ENCODE measurements around the gene KCNS1.
"Not testable (repeated sequence)": the region's sequence is repeated elsewhere in the genome, so short reads cannot be mapped to it uniquely, and the experiment has no call there.

The KCNS1 gene

GRCh38 chr20:45100563-45101245 is at the start of gene KCNS1:
Gene KCNS1, minus strand, starts transcription at chr20:45101127. Its CDS starts 1,891 bp downstream, at chr20:45099236.
- Histone ChIP-seq H2AFZ (ENCODE audit: low read length) (no peak within 1 kb of the TSS), H3K36me3 (ENCODE audit: insufficient read depth, low read length) (no peaks in the 10 kb centered on the region), H4K20me1 (ENCODE audit: insufficient read depth, low read length) (no peaks in the 10 kb centered on the region), H3K4me2 (ENCODE audit: low read length) (no peak within 1 kb of the TSS; the same call in 1 of the 2 replicates), H3F3A (ENCODE audit: insufficient read depth, low read length) (no peaks in the 10 kb centered on the region), H3K79me2 (ENCODE audit: insufficient read depth, low read length) (no peaks in the 10 kb centered on the region), H3K9me3 (ENCODE audit: low read length) (no peaks in the 10 kb centered on the region), H3K4me3 (ENCODE audit: low read depth, low read length, poor library complexity, severe bottlenecking) (no peak within 1 kb of the TSS), H3K27ac (ENCODE audit: low read depth, low read length, poor library complexity, severe bottlenecking) (no peak within 1 kb of the TSS), H3K4me1 (ENCODE audit: insufficient read depth, low read length, severe bottlenecking) (no peaks in the 10 kb centered on the region), H3K9me2 (ENCODE audit: low read depth, low read length) (no peaks in the 10 kb centered on the region), H3K9ac (ENCODE audit: low read length) (no peak within 1 kb of the TSS), H3K27me3 (ENCODE audit: insufficient read depth, low read length) (peaks cover 4% of the 10 kb centered on the region; the same call in 1 of the 2 replicates)
- TF ChIP-seq CTCF (IDR thresholded peaks at IDR 0.05; ENCODE audit: low read length), result no peak
- no peak for TF ChIP-seq EZH2 (IDR thresholded peaks at IDR 0.05; ENCODE audit: borderline replicate concordance, low read length)

GRCh38 chr20:45149062-45149461 is 48.1 kb upstream of the KCNS1 start:
- H3K79me2 ChIP-seq (ENCODE audit: insufficient read depth, low read length), result no peaks in the 10 kb centered on the region
- TF ChIP-seq EZH2 (IDR thresholded peaks at IDR 0.05; ENCODE audit: borderline replicate concordance, low read length) (no peak), CTCF (IDR thresholded peaks at IDR 0.05; ENCODE audit: low read length) (no peak)
- no peaks in the 10 kb centered on the region for H3K27me3 ChIP-seq (ENCODE audit: insufficient read depth, low read length)
- no peaks in the 10 kb centered on the region for H4K20me1 ChIP-seq (ENCODE audit: insufficient read depth, low read length)
- H3K4me1 ChIP-seq (ENCODE audit: insufficient read depth, low read length, severe bottlenecking), result no peaks in the 10 kb centered on the region
- H3K9ac ChIP-seq (ENCODE audit: low read length), result no peak overlapping the region
- no peak overlapping the region for H3K4me3 ChIP-seq (ENCODE audit: low read depth, low read length, poor library complexity, severe bottlenecking)
- H3K36me3 ChIP-seq (ENCODE audit: insufficient read depth, low read length), result no peaks in the 10 kb centered on the region
- H3K9me2 ChIP-seq (ENCODE audit: low read depth, low read length), result no peaks in the 10 kb centered on the region
- no peak overlapping the region for H3K27ac ChIP-seq (ENCODE audit: low read depth, low read length, poor library complexity, severe bottlenecking)
- H3K9me3 ChIP-seq (ENCODE audit: low read length), result no peaks in the 10 kb centered on the region
- H2AFZ ChIP-seq (ENCODE audit: low read length), result no peak overlapping the region
- H3K4me2 ChIP-seq (ENCODE audit: low read length), result no peak overlapping the region
- no peaks in the 10 kb centered on the region for H3F3A ChIP-seq (ENCODE audit: insufficient read depth, low read length)

- Histone ChIP-seq H3K27ac (ENCODE audit: low read depth, low read length, poor library complexity, severe bottlenecking) (no peak overlapping the region), H3K9me3 (ENCODE audit: low read length) (no peaks in the 10 kb centered on the region), H4K20me1 (ENCODE audit: insufficient read depth, low read length) (no peaks in the 10 kb centered on the region), H2AFZ (ENCODE audit: low read length) (no peak overlapping the region), H3K4me3 (ENCODE audit: low read depth, low read length, poor library complexity, severe bottlenecking) (no peak overlapping the region), H3F3A (ENCODE audit: insufficient read depth, low read length) (no peaks in the 10 kb centered on the region), H3K36me3 (ENCODE audit: insufficient read depth, low read length) (no peaks in the 10 kb centered on the region), H3K79me2 (ENCODE audit: insufficient read depth, low read length) (no peaks in the 10 kb centered on the region), H3K9me2 (ENCODE audit: low read depth, low read length) (no peaks in the 10 kb centered on the region), H3K4me1 (ENCODE audit: insufficient read depth, low read length, severe bottlenecking) (no peaks in the 10 kb centered on the region), H3K9ac (ENCODE audit: low read length) (no peak overlapping the region), H3K4me2 (ENCODE audit: low read length) (no peak overlapping the region), H3K27me3 (ENCODE audit: insufficient read depth, low read length) (no peaks in the 10 kb centered on the region)
- no peak for TF ChIP-seq EZH2 (IDR thresholded peaks at IDR 0.05; ENCODE audit: borderline replicate concordance, low read length)
- TF ChIP-seq CTCF (IDR thresholded peaks at IDR 0.05; ENCODE audit: low read length), result no peak
These were observed 39.9 kb upstream of the KCNS1 start for GRCh38 chr20:45140836-45141235.

- H3K9me3 ChIP-seq (ENCODE audit: low read length); H3K4me3 ChIP-seq (ENCODE audit: low read depth, low read length, poor library complexity, severe bottlenecking); H3K4me1 ChIP-seq (ENCODE audit: insufficient read depth, low read length, severe bottlenecking); H2AFZ ChIP-seq (ENCODE audit: low read length); H3K36me3 ChIP-seq (ENCODE audit: insufficient read depth, low read length); H3K27me3 ChIP-seq (ENCODE audit: insufficient read depth, low read length); H4K20me1 ChIP-seq (ENCODE audit: insufficient read depth, low read length); H3K9me2 ChIP-seq (ENCODE audit: low read depth, low read length); H3K4me2 ChIP-seq (ENCODE audit: low read length); H3K9ac ChIP-seq (ENCODE audit: low read length); H3K79me2 ChIP-seq (ENCODE audit: insufficient read depth, low read length); H3K27ac ChIP-seq (ENCODE audit: low read depth, low read length, poor library complexity, severe bottlenecking); H3F3A ChIP-seq (ENCODE audit: insufficient read depth, low read length): not testable (repeated sequence)
These were observed 38.9 kb upstream of the KCNS1 start for GRCh38 chr20:45139733-45140375.

All from OCI-LY1 (cell line).